HFF-Myc (cell line): ENCODE data around the gene SASH1.

ENCODE experiments used
- DNase-seq: peaks from one replicate; pipeline ENCODE4 v3.0.0-alpha.2; 2011; ENCODE audit warnings: low read depth; ENCODE audit errors: extremely low read depth
- H3K4me3 ChIP-seq: replicated peaks from 2 replicates; pipeline ENCODE4 v1.5.1; 2011; ENCODE audit warnings: low read depth, mild to moderate bottlenecking, control low read depth, low read length
- CTCF ChIP-seq: IDR thresholded peaks from 2 replicates; pipeline ENCODE4 v1.5.1; 2012; ENCODE audit warnings: mild to moderate bottlenecking, low read depth, low read length, control low read depth; ENCODE audit errors: missing control alignments

SASH1 gene

GRCh38 chr6:148599967-148600426, 257.4 kb downstream of the SASH1 start:
- no peak overlapping the region for H3K4me3 ChIP-seq
- no peak for TF ChIP-seq CTCF
- DNase-seq, result no peak
